ENCODE measurements around the gene TGFBR3L.
"Not testable (repeated sequence)": the region's sequence is repeated elsewhere in the genome, so short reads cannot be mapped to it uniquely, and the experiment has no call there.

Gene TGFBR3L

GRCh38 chr19:7928741-7929701, 14.4 kb downstream of the TGFBR3L start:
- TF ChIP-seq CTCF (IDR thresholded peaks at IDR 0.05; ENCODE audit: insufficient read depth, low read length, missing control alignments): peak; percentile 48
- H3K4me3 ChIP-seq (ENCODE audit: low read depth, low read length): peak overlapping the region; percentile 6; the same call in 1 of the 2 replicates
- ChIA-PET POLR2A (interaction anchor here (0.8 to 1.6 kb wide), 4 partner anchors 8 to 76 kb away, joined by 3 to 10 read pairs (median 4); partner anchors contain the start of genes SNAPC2 and TIMM44), CTCF (interaction anchor here (0.6 to 4.2 kb wide), 9 partner anchors 8 to 76 kb away, joined by 3 to 43 read pairs (median 6); partner anchors contain the start of genes MAP2K7, SNAPC2 and TIMM44)
- peak; percentile 45 for DNase-seq (ENCODE audit: low read depth, low spot score)

GRCh38 chr19:7930030-7930429, 15.4 kb downstream of the TGFBR3L start:
- not testable (repeated sequence) for DNase-seq (ENCODE audit: low read depth, low spot score); H3K4me3 ChIP-seq (ENCODE audit: low read depth, low read length)
- POLR2A ChIA-PET: interaction anchor here (1.6 kb wide), 1 partner anchor 14 kb away, joined by 7 read pairs; the partner anchor contains the start of gene TIMM44
- CTCF ChIA-PET: interaction anchor here (1.0 to 2.9 kb wide), 7 partner anchors 8 to 77 kb away, joined by 4 to 17 read pairs (median 6); partner anchors contain the start of gene TIMM44

GRCh38 chr19:7930765-7931164, 16.1 kb downstream of the TGFBR3L start:
- H3K4me3 ChIP-seq (ENCODE audit: low read depth, low read length): no peak overlapping the region
- TF ChIP-seq CTCF (IDR thresholded peaks at IDR 0.05; ENCODE audit: insufficient read depth, low read length, missing control alignments): no peak
- ChIA-PET CTCF (interaction anchor here (1.3 to 2.9 kb wide), 5 partner anchors 7 to 78 kb away, joined by 4 to 17 read pairs (median 11); partner anchors contain the start of gene TIMM44), POLR2A (interaction anchor here (1.6 kb wide), 1 partner anchor 13 kb away, joined by 7 read pairs; the partner anchor contains the start of gene TIMM44)
- DNase-seq (ENCODE audit: low read depth, low spot score): no peak

- POLR2A ChIA-PET: interaction anchor here (0.7 to 1.6 kb wide), 2 partner anchors 11 to 13 kb away, joined by 3 to 7 read pairs; partner anchors contain the start of gene TIMM44
- TF ChIP-seq CTCF (IDR thresholded peaks at IDR 0.05; ENCODE audit: insufficient read depth, low read length, missing control alignments): no peak
- H3K4me3 ChIP-seq (ENCODE audit: low read depth, low read length): no peak overlapping the region
- no peak for DNase-seq (ENCODE audit: low read depth, low spot score)
- CTCF ChIA-PET: interaction anchor here (1.1 to 2.9 kb wide), 5 partner anchors 10 to 78 kb away, joined by 4 to 13 read pairs (median 5); partner anchors contain the start of gene TIMM44
Measured at GRCh38 chr19:7931221-7932061, 16.8 kb downstream of the TGFBR3L start.

- H3K4me3 ChIP-seq (ENCODE audit: low read depth, low read length): no peak overlapping the region
- ChIA-PET CTCF (interaction anchor here (1.1 kb wide), 1 partner anchor 11 kb away, joined by 4 read pairs; the partner anchor contains the start of gene TIMM44), POLR2A (no interaction called here)
- no peak for TF ChIP-seq CTCF (IDR thresholded peaks at IDR 0.05; ENCODE audit: insufficient read depth, low read length, missing control alignments)
- no peak for DNase-seq (ENCODE audit: low read depth, low spot score)
Measured at GRCh38 chr19:7932276-7932929, 17.8 kb downstream of the TGFBR3L start.

GRCh38 chr19:7932930-7933300, 18.3 kb downstream of the TGFBR3L start:
- CTCF ChIA-PET: no interaction called here
- no peak for DNase-seq (ENCODE audit: low read depth, low spot score)
- POLR2A ChIA-PET: no interaction called here

More at GRCh38 chr19:7932930-7933300, 18.3 kb downstream of the TGFBR3L start:
- TF ChIP-seq CTCF (IDR thresholded peaks at IDR 0.05; ENCODE audit: insufficient read depth, low read length, missing control alignments): no peak
- no peak overlapping the region for H3K4me3 ChIP-seq (ENCODE audit: low read depth, low read length)
